GM18519 (cell line): ENCODE data around the gene RTRAF.
A peak's percentile ranks its signal among the peaks of the same experiment; 100 is the strongest.

Source experiments
- ATAC-seq: cut with Tn5 transposase; IDR thresholded peaks from one replicate; pipeline ENCODE4 v1.9.1; 2021; ENCODE audit warnings: mild to moderate bottlenecking, moderate library complexity; ENCODE audit not compliant: unreplicated experiment, low FRiP score

RTRAF gene

DNA sequence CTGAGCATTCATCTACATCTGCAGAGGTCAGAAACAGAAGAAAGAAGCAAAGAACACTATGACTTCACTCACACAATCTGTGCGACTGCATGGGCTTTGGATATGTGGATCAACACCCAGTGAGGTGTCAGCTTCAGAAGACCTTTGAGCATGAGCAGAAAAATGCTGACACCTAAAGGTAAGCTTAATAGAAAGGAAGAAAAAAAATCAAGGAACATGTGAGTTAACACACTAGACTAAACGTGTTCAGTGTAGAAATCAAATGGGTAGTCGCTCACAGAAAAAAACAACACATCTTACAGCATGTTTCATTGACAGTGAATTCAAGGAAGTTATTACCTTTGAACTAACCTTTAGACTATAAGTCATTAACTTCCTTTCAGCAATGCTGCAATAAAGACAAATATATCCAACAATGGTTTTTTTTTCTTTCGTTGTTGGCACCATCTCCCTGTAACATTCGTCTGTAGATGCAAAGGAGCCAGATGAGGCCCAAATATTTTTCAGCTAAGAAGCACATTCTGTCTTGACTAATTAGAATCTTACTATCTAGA lies 30.9 kb downstream of the RTRAF start:
- no peak for ATAC-seq

DNA sequence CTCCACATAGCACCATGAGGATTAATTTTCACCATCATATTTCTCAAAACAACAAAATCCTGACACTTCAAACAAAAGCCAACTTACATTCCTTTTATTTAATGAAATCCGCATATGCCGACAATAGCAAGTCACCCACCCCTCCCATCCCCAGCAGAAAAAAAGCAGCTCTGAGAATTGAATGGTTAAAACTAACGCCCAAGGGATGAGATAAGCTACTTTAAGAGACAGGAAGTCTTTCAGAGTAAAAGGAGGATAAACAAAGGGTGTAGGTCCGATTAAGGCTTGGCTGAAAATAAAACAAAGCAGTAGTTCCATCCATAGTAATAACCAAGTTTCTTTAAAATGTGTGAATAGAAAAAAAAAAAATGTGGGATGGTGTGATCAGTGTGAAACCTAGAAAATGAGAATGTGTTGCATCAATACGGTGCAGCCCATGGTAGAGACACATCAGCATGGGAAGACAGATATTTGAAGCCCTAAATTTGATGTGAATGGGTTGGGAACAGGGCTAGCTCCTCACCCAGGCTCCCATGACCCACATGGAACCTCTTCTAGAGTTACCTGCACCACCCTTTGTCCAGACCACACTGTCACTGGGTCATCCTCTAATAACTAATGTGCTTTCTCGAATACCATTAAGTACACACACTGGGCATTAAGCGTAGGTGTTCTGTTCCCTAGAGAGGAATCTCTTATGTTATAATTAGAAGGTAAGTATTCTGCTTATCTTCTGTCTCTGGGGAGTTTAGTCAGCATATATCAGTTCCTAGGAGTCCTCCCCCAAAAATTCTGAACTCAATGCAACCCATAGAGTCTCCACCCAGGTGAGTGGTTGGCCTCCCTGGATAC lies 31.7 kb downstream of the RTRAF start:
- ATAC-seq: no peak

- peak; percentile 77 for ATAC-seq
Measured at GRCh38 chr14:52021957-52022600, 32.7 kb downstream of the RTRAF start.

GRCh38 chr14:52023518-52023917 lies 34.2 kb downstream of the RTRAF start:
- ATAC-seq: no peak

DNA sequence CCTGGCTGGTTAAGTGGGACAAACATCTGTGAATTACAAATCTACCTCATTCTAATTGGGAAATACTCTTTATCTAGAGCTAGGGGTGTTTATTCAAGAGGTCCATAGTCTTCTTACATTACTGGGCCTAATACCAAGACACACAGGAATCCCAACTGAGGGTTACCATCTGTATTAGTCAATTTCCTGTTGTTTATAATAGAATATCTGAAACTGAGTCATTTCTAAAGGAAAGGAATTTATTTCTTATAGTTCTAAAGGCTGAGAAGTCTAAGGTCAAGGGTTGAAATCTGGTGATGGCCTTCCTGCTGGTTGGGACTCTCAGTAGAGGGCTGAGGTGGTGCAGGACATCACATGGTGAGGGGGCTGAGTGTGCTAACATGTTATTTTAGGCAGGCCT lies 36.0 kb downstream of the RTRAF start:
- ATAC-seq: no peak

DNA sequence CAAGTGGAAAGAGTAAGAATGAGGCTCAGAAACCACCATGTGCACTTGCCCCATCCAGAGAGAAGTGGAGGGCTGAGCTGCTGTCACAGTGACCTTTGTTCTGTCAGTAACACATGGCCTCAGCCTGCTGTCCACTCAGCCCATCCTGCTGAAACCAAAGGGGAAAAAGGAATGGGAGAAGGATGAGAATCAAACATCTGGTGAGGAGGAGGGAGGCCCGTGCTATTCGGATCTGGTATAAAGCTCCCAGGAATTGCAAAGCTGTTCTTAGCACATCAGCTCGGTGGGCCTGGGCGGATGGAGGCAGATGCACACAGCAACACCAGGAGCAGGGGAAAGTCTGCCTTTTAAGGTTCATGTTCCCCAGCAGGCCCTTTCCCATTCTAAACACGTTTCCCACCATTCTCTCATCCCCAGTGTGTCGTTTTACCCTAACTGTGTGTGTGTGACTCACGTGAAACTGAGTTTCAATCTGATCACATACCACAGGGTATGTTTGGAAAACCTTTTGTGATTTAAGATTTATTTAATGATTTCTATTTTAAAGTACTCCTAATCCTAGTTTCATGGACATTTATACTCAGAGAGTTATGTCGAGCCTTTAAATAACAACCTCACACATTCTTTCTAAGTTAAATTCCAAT lies 36.8 kb downstream of the RTRAF start:
- ATAC-seq: no peak

DNA sequence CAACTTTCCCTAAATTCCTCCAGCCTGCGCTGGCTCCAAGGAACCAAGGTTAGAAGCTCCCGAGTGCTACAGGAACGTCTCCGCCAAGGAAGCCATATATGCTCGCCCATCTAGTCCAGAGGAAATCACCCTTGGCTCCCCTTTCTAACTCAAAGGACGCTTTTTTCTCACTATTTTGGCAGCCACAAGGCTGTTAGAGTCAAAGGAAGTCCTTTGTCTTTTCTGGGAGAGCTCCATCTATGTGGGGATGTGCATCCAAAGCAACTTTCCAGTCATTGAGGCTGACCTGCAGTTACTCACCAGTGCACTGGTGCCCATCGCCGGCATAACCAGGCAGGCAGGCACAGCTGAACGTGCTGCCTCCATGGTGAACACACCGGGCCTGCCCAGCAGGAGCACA lies 37.6 kb downstream of the RTRAF start:
- no peak for ATAC-seq

DNA sequence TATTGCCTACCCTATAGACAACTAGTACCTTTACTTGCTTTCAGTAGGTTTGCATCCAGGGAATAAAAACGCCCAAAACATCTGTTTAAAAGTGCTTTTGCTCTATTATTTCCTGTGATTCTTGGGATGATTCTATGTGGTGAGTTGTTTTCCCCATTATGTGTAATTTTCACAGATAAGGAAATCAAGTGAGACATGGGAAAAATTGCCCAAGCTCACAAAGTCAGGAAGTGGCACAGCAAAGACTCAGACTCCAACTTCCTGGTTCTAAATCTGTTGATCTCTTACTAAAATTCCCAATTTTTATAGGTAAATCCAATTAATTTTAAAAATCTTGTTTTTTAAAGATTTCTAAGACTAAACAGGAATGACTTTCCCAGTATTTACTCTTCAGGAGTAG lies 40.5 kb downstream of the RTRAF start:
- no peak for ATAC-seq

DNA sequence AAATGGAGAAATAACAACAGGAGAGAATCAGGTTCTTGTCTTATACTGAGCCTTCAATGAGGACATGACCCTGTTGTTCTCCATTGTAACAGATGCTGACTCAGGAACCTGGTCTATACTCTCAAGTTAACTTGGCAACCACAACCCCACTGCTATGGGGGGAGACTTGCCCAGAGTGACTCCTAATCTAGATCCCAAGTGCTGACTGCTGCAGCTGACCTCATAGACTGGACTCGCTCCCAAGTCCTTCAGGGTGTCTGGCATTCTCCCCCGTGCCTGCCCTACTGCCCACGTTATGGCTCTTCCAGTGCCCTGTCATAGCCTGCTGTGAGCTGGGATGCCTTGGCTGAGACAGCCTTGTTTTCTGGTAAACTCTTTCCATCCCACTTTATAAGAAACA lies 42.4 kb downstream of the RTRAF start:
- no peak for ATAC-seq

DNA sequence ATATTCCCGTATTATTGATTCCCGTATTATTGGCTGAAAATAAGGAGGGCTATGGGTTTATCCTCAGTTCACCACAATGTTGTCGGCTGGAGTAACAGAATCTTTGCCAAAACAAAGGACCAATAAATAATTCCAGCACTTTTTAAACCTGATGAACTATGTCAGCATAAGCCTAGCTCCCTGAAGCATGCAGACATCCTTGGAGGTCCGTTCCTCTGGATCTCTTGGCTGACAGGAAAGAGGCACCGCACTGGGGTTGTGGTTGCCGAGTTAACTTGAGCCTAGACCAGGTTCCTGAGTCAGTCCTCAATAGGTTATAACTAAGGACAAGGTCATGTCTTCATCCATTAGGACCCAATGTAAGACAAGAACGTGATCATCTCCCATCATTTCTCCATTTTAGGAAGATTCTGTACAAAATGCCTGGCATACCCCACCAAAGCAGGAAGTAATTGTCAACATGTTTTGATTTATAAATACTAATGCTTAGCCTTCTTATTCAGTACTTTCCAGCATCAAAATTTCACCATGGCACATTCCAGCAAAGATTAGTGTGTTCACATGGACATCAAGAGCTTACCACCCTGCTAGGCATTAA lies 43.0 kb downstream of the RTRAF start:
- no peak for ATAC-seq

- ATAC-seq: no peak
Measured at GRCh38 chr14:52033101-52033642, 43.8 kb downstream of the RTRAF start.

- no peak for ATAC-seq
Measured at GRCh38 chr14:52039124-52039815, 49.9 kb downstream of the RTRAF start.

DNA sequence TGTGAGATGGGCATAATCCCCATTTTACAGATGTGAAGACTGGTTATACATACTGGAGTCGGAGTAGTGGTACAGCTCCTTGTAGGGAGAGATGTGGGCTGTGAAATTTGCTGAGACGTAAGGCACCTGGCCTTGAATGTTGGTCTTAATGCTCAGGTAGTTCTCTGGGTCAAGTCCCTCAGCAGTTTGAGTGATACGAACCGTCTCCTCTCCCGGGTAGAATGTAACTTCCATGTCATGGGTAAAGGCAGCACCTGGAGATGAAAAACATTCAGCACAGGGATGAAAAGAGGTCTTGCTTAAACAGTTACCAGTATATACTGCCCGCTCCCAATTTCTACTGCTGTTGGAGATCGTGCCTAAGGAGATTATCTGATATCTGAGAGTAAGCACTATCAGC lies 51.3 kb downstream of the RTRAF start:
- no peak for ATAC-seq

GRCh38 chr14:52042371-52043289 lies 53.3 kb downstream of the RTRAF start:
- ATAC-seq: no peak

GRCh38 chr14:52043690-52044089 lies 54.3 kb downstream of the RTRAF start:
- ATAC-seq: no peak

DNA sequence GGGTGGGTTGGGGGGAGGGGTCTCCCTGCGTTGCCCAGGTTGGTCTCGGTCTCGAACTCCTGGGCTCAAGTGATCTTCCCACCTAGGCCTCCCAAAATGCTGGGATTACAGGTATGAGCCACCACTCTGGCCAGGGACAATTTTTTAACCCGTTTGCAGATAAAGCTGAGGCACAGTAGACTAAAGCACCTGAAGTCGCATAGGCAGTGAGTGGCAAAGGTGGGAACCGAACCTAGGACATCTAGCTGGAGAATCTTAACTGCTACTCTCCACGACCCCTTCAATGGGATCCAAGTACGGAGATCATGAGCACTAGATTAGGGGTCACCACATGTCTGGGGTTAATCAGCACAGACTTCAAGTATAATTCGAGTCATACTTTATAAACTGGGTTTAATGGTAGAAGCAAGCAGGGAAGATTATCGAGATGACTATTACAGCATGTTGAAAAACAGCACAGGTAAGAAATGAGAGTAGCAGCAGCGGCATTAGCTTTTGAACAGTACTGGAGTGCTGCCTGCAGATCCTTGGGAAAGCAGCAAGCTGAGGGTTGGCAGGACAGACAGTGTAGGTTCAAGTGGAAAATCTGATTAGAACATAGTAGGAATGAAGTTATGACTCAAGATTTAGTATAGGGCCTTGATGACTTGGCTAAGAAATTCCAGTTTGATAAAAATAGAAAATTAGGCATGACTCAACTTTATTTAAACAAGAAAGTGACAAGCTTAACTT lies 55.6 kb downstream of the RTRAF start:
- no peak for ATAC-seq

GRCh38 chr14:52046376-52046917 lies 57.1 kb downstream of the RTRAF start:
- no peak for ATAC-seq

DNA sequence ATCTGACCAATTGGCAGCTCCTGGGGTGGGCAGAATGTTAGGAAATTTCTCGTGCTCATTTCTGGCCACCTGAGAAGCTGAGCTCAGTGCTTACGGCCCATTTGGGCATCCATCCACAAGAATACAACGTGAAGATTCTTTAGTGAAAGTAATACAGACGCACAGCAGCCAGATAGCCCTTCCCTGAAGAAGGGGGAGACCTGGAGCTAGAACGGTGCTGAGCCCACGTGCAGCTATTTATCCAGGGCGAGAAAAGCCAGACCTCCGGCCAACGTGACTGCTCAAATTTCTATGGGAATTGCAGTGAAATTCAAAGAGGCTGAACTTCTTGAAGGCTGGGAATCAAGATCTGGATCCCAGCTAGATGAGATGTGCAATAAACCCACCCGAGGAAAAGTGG lies 58.8 kb downstream of the RTRAF start:
- no peak for ATAC-seq
